Epidermal melanocyte (primary cell): ENCODE data around the gene USH2A.
"Not testable (repeated sequence)": the region's sequence is repeated elsewhere in the genome, so short reads cannot be mapped to it uniquely, and the experiment has no call there.

Source experiments
- DNase-seq: peaks from one replicate; pipeline ENCODE4 v3.0.0; 2011; ENCODE audit warnings: low spot score; ENCODE audit not compliant: insufficient read length

Gene USH2A

DNA sequence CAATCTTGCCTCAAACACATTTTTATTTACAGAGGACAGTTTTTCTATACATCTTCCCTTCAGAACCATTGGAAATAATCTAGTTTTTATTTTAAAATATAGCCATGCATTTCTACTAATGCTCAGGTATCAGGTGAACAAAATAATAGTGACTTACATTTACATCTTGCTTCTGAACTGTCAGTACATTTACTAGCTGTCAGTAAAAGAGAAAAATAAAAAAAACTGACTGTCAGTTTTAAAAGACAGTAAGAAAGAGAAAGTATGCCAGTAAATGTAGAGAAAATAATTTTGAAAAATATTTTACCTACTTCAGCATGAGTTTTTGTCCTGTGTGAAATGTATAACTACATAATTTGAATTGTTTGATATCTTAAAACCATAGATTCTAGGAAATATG lies 33.5 kb downstream of the USH2A start:
- no peak for DNase-seq

DNA sequence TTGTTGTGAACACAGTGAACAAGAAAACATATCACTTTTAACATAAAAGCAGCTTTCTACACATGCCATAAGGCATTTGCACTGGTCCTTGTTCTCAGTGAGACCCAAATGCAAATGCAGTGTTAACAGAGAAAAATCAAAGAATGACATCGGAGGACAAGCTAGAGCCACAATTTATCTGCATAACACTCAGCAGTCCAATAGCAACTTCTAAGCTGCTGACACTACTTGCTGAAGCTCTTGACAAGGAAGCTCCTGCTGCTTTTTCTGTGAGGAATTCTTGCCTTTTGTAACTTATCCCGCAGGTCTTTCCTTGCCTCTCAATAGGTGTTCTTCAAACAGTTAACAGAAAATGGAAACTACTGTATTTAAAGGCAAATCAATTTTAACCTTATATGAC lies 34.7 kb downstream of the USH2A start:
- DNase-seq, result no peak

DNA sequence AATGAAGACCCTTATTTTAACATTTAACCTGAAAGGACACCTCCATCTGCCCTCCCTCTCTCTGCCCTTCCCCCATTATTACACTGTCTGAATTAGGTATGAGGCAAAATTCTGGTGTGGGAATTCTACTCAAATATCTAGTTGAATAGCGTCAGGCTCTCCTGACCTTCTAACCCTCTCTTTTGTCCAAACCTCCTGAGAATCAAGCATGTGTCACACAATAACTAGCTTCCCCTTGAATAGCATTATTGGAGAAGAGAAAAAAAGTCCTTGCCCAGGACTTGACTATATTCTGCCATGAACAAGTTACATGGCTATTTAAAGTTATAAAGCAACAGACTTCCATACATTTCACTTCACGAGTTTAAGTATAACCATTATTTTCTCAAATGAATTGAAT lies 35.5 kb downstream of the USH2A start:
- DNase-seq, result no peak

DNA sequence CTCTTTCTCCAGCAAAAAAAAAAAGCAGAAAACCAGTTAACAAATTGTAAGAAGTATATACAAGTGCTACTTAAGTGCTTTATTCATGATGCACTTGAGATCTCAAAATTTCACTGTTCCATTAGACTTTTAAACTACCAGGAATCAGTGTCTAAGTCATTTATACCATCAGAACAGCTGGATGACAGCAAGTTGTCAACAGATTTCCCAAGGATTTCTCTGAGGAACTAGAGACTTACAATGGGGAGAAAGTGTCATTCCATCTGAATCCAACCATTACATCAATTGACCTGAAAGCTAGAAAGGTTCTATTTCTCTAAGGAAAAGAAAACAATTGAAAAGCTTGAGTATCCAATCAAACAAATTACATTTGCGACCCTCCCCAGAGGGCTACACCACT lies 43.8 kb downstream of the USH2A start:
- DNase-seq, result no peak

DNA sequence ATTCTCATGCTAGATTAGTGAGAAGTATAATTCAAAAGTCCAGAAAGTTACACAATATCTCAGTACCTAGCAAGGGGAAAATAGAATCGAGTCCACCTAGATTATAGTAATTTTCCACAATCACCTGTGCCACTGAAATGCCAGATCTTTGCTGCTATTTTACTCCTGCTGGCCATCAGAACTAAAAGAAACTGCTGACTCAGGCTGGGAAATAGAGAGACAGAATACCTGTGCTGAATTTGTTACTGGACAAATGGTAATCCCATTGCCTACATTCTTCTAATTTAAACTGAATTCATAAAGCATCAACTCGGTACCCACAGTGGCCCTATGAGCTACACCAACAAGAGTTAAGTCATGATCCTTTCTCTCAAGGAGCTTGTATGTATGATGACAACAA lies 55.0 kb downstream of the USH2A start:
- no peak for DNase-seq

DNA sequence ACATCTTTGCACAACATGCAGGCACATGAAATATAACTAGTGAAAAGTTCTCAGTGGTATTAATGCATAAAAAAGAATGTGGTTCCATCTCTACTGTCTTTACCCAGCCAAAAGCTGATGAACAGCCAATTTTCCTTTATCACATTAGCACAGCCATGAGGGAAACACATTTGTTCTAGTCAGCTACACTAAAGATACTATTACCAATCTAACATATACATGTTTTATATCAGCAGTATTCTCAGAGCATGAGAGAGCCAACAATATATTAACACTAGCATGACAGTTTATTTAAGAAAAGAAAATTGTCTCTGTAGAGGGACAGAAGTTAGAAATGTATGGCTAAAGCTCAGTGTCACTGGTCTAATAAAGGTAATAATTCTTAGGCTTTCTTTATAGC lies 56.3 kb downstream of the USH2A start:
- no peak for DNase-seq

DNA sequence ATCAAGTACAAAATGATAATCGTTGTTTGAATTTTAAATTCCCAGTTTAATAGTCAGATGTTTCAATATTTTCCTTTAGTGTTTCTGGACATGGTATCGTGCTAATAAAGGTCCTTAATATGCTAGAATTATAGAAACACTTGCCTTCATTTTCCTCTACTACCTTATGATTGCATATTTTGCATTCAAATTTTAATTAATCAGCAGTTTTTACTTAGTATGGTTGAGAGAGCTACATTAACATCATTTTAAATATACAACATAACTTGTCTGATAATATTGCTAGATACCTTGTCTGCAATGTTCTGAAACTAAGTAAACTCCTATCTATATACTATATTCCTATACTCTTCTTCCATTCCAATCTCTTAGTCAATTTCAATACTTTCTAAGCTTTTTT lies 66.3 kb downstream of the USH2A start:
- DNase-seq, result no peak

DNA sequence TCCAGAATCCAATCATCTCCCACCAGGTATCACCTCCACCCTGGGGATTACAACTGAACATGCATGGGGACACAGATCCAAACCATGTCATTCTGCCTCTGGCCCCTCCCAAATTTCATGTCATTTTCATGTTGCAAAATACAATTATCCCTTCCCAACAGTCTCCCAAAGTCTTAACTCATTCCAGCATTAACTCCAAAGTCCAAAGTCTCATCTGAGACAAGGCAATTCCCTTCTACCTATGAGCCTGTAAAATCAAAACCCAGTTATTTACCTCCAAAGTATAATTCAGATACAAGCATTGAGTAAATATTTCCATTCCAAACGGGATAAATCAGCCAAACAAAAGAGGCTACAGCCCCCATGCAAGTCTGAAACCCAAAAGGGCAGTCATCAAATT lies 73.1 kb downstream of the USH2A start:
- DNase-seq, result no peak

DNA sequence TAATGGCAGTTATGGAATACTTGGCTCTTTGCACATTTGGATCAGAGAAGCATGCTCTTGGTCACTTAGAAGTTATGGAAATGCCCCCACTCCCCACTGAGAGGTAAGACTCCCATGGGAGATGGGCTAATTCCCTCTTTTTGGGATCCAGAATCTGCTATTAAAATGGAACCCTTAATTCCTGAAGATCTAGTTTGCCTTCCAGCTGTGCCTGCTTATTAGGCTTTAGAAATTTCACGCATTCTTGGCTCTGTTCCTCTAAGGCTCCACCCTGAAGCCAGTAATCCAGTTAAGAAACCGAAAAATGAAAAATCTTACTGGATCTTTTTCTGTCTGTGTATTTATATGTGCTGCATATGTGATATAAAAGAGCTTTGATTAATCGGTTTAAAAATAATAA lies 76.7 kb downstream of the USH2A start:
- no peak for DNase-seq

DNA sequence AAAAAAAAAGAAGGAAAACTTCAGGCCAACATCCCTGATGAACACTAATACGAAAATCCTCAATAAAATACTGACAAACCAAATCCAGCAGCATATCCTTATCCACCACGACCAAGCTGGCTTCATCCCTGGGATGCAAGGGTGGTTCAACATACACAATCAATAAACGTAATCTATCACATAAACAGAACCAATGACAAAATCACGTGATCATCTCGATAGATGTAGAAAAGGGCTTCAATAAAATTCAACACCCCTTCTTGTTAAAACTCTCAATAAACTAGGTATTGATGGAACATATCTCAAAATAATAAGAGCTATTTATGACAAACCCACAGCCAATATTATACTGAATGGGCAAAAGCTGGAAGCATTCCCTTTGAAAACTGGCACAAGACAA lies 82.7 kb downstream of the USH2A start:
- not testable (repeated sequence) for DNase-seq

DNA sequence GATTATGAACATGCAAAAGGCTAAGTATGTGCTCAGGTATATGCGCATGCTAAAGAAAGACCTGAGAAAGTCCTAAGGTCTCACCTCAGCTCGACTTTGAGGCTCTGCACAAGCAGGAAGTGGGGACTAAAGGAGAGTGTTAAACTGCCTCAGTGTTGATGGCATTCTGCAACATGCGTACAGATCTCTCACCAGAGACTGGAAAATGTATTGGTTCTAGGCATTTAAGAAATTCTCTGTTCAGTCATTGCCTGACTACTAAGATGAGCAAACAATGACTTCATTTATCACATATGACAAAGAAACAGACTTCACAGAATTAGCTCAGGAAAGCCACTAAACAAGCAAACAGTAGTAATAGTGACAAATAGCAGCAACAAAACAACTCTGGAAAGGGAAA lies 90.8 kb downstream of the USH2A start:
- DNase-seq, result no peak

DNA sequence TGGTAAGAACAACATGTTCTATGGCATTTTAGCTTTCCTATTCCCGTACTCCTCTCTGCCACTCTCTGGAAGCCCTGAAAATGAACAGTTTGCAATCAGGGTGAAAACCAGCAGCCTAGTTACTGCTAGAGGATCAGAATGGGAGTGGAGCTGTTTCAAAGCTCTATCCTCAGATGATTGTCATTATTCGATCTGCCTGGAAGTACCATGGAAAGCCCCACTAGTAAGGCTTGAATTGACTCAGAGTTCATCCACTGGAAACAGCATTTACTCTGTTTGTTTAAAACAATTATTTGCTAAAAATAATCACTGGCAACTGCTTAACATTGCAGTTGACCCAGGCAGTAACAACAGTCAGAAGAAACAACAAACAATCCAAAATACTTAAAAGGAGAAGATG lies 91.2 kb downstream of the USH2A start:
- DNase-seq, result no peak

DNA sequence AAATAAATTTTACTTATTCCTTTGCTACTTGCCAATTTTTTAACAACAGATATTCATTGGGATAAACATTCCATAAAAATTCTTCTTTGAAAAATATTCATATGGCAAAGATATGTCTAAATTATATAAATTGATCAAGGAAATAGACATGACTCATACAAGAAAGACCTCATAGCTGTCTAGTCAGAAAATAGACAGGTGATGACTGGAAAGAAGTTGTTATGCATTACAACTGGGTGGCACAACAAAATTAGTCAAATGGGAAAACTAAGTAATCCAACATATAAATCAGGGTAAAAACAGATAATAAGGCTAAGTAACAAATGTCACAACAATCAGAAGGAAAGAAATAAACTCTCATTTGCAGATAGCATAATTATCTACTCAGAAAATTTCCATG lies 92.0 kb downstream of the USH2A start:
- DNase-seq, result no peak

DNA sequence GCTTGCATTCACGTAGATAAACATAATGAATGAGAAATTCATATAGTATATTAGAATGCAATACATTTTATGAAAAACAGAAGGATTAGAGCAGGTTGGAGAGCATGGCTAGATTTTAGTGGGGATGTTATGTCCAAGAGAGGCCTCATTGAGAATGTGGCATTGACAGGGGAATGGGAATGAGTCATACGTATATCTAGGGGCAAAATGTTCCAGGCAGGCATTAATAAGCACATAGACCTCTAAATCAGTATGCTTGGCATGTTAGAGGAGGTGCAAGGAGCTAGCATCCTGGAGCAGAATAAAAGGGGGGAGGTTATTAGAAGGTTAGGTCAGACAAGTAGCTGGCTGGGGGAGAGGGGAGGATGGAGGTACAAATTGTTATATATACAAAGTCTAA lies 93.0 kb downstream of the USH2A start:
- DNase-seq, result no peak

DNA sequence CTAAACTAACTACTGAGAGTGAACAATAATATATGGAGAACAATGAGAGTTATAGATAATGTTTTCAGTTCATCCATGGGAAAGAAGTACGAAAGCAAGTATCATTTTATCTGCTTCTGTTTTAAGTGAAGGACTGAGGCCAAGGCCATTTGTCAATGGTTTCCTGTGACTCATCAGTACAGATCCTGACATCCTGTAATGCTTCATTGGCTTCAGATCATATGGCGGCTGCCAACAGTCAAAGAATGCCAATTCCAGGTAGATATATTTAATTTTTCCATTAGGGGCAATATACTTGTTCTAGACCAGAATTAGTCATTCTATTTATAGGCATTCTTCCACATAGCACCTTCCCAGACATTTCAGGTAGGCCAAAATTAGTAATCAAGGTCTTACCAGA lies 97.3 kb downstream of the USH2A start:
- no peak for DNase-seq

DNA sequence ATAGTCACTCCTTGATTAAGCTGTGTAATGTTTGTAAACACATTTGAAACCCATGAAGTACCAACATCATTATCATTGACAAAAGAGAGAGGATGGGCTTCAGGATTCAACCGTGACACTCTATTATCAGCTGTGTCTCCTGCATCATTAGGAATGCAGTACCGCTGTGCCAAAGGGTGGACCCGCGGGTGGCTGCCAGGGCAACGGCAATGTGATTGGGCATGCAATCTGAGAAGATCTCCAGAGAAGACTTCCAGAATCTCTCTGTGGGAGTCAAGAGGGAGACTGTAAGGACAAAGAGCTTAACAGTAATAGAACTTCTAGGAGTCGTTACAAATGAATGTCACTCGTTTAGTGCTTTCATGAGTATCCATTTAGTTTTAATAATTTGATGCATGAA lies 97.9 kb downstream of the USH2A start:
- DNase-seq, result no peak

DNA sequence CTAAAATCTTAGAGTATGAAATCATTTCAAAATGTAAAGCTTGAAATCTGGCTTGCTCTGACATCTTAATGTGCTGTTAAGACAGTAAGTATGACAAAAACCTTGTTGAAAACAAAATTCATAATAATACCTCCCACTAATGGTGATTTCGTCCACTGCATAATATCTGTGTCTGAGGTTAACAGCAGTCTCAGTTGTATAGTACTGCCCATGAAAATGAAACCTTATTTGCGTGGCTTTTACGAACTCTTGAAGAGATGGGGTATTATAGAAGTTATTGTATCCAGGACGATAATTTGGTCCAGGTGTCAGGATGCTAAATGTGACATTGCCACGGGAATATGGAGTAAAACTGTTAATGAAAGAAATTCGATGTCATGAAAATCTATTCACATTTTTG lies 99.9 kb downstream of the USH2A start:
- no peak for DNase-seq

DNA sequence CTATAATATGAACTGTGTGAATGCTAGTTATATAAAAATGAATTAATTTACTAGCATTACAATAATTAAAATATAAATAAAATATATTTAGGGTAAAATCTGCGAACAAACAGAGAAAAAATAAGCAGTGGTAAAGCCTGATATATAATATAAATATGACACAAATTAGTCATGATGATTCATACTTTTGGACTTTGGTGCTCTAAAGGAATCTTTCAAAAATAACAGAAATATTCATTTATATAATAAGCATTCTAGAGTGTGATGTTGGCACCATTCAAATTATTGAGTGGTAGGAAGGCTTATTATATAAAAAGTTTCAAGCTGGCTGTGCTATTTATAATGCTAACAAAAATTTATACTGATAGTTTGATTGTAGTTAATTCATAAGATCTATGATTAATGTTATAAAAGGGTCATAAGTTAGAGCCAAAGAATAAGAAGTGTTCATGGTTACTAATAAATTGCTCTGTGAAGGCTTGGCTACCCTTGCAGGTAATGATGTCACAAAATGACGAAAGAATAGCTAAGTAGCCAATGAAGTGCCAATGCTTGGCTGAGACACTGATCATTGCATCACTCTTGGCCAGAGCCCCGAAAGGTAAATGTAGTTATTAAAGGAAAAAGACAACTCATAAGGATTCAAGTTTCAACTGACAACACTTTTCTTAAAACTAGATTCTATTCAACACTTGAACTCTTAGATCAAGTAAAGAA lies 108.7 kb downstream of the USH2A start:
- no peak for DNase-seq

DNA sequence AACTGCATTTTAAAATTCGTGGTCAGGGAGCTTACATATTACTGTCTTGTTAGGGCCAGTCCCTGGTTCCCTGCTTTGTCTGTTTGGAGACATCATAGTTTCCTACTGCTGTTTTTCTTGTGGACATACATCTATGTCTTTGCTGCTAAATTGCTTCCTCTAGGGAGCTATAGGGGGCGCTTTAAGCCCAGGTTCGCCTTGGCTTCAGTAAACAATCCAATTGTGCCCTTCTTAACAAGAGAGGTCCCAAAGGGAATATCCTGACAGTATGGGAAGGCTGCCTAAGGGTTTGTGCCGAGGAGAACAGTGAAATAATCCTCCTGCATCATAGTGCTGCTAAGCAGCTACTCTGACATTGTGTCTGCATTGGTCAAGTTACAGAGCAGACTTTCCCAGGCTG lies 112.5 kb downstream of the USH2A start:
- DNase-seq, result no peak

DNA sequence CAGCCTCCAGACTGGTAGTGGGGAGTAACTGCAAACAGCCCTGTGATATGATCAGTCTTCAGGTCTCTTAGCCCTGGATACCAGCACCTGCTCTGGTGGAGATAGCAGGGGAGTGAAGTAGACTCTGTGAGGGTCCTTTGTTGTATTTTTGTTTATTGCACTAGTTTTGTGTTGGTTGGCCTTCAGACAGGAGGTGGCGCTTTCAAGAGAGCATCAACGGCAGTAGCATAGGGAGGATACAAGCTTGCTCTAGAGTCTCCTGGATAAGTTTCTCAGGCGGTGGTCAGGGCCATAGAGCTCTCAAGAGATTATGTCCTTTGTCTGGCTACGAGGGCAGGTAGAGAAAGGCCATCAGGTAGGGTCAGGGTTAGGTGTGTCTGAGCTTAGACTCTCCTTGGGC lies 116.4 kb downstream of the USH2A start:
- DNase-seq, result no peak

DNA sequence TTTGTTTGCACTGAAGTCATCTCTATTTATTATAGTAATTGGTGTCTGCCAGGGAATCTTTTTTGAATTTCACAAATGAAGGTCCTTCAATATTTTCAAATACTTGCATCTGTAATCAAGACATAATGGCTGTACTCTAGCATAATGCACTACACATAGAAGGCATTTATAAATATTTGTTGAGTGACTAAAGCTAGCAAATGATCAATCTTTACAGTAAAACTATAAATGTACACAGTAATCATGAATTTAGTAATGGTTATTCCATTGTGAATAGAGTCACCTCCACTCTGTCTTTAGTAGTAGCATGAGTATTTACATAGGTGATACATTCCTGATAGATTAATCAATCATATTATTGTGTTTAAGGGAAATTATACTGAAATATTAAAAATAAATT lies 119.6 kb downstream of the USH2A start:
- no peak for DNase-seq

DNA sequence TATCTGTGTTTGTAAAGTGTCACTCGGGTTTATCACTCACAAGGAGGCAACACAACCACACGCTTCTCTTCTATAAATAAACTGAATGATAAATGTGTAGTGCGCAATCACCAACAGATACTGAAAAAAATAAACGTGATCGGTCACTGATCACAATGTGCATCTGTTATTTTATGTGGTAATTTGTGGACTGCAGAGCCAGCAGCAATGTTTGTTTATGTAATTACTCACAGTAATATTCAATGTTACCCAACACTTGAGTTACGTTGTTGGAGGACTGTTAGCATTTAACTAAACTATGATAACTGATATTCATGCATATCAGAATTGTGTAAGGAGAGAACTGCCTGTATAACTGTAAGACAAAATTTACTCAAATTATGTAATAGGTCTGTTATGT lies 129.6 kb downstream of the USH2A start:
- no peak for DNase-seq

DNA sequence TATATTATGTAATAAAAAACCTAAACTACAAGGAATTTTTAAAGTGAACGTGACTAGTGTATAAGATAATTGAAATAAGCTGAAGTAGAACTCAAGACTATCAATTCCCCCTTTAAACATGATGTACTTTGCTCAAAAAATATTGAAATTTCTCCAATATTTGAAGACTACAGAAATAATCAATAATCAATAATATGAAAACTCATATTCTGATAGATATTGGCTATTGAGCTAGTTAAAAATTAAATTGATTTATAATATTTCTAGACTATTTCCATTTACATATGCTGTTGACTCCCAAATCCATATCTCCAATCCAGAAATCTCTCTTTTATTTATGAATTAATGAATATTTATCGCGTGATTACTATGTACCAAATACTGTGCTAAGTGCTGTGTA lies 133.2 kb downstream of the USH2A start:
- no peak for DNase-seq

DNA sequence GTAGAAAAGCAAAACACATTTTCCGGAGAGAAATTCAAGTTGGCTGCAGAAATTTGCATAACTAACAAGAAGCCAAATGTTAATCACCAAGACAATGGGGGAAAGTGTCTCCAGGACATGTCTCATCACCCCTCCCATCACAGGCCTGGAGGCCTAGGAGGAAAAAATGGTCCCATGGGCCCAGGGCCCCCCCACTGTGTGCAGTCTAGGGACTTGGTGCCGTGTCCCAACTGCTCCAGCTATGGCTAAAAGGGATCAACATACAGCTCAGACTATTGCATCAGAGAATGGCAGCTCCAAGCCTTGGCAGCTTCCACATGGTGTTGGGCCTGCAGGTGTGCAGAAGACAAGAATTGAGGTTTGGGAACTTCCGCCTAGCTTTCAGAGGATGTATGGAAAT lies 138.2 kb downstream of the USH2A start:
- no peak for DNase-seq
